Cardiac fibroblast (primary cell): ENCODE data around the gene PWWP2A.

Source experiments
- DNase-seq, 2 donors: peaks; one replicate each; pipeline versions ENCODE4 v3.0.0 to v3.0.0-alpha.2; 2010; ENCODE audit warnings: low read depth in 2 of 2
- H3K4me3 ChIP-seq, 2 donors: replicated peaks in 1 of 2; 1 replicate in 1 of 2; 2 replicates in 1 of 2; pipeline ENCODE4 v1.5.1; 2011; ENCODE audit warnings: low read depth in 2 of 2, low read length in 2 of 2, mild to moderate bottlenecking in 2 of 2, moderate library complexity in 1 of 2
- CTCF ChIP-seq: IDR thresholded peaks from one replicate; pipeline ENCODE4 v1.5.1; 2011; ENCODE audit warnings: low read depth, mild to moderate bottlenecking, low read length, inconsistent platforms

Gene PWWP2A

GRCh38 chr5:160119142-160119904 is at the start of gene PWWP2A:
PWWP2A (minus strand) TSS chr5:160119450; CDS start chr5:160119388, 62 bp downstream.
- TF ChIP-seq CTCF = no peak
- H3K4me3 ChIP-seq = peak within 1 kb of the TSS; percentile 87 to 89
- peak; percentile 100 for DNase-seq

GRCh38 chr5:160167624-160168165 is 48.4 kb upstream of the PWWP2A start:
- no peak for TF ChIP-seq CTCF

GRCh38 chr5:160166973-160167623 is 47.8 kb upstream of the PWWP2A start:
- no peak for TF ChIP-seq CTCF
- no peak overlapping the region for H3K4me3 ChIP-seq

More at GRCh38 chr5:160167624-160168165, 48.4 kb upstream of the PWWP2A start:
- no peak overlapping the region for H3K4me3 ChIP-seq
- DNase-seq = no peak

GRCh38 chr5:160166069-160166972 is 47.1 kb upstream of the PWWP2A start:
- no peak for TF ChIP-seq CTCF
- DNase-seq = no peak
- H3K4me3 ChIP-seq = no peak overlapping the region

More at GRCh38 chr5:160166973-160167623, 47.8 kb upstream of the PWWP2A start:
- DNase-seq = peak in 1 of 2 donors; percentile 28

GRCh38 chr5:160165137-160166068 is 46.2 kb upstream of the PWWP2A start:
- TF ChIP-seq CTCF = no peak
- DNase-seq = peak; percentile 98 to 100
- H3K4me3 ChIP-seq = peak overlapping the region; percentile 0 to 21

- TF ChIP-seq CTCF = no peak
- no peak for DNase-seq
- no peak overlapping the region for H3K4me3 ChIP-seq
These were observed 43.7 kb upstream of the PWWP2A start for GRCh38 chr5:160162910-160163309.
